Lower lobe of right lung (tissue), 2 donors: ENCODE results near the gene TK2. TPM values are rescaled to one million over a fixed set of nuclear protein-coding genes. Genes with fewer than 3 reads are reported as not detected.
"Not testable (repeated sequence)": the region's sequence is repeated elsewhere in the genome, so short reads cannot be mapped to it uniquely, and the experiment has no call there.

Experiments
- ATAC-seq, 2 donors: fragments of 200-7000 bp; cut with Tn5 transposase; one replicate each; pipeline ENCODE4 v1.9.1; 2020 to 2022; ENCODE audit warnings: mild to moderate bottlenecking in 2 of 2, moderate library complexity in 2 of 2
- DNase-seq: peaks from one replicate; pipeline ENCODE4 v3.0.0-alpha.2; 2020
- H3K27ac ChIP-seq: fragments of 200-600 bp; one replicate; pipeline ENCODE4 v1.8.0; 2022
- H3K27me3 ChIP-seq: fragments of 200-600 bp; one replicate; pipeline ENCODE4 v1.8.0; 2022; ENCODE audit warnings: low read depth
- H3K36me3 ChIP-seq: fragments of 200-600 bp; one replicate; pipeline ENCODE4 v1.8.0; 2022; ENCODE audit warnings: mild to moderate bottlenecking
- H3K4me1 ChIP-seq: fragments of 200-600 bp; one replicate; pipeline ENCODE4 v1.8.0; 2022
- H3K4me3 ChIP-seq: fragments of 200-600 bp; one replicate; pipeline ENCODE4 v1.8.0; 2022; ENCODE audit warnings: mild to moderate bottlenecking
- H3K9me3 ChIP-seq: fragments of 200-600 bp; one replicate; pipeline ENCODE4 v1.8.0; 2022
- CTCF ChIP-seq: fragments of 200-600 bp; IDR thresholded peaks from one replicate; pipeline ENCODE4 v1.8.0; 2022; ENCODE audit warnings: antibody characterized with exemption, mild to moderate bottlenecking
- intact Hi-C: fragments of 100-400 bp; cut with DNase I; formaldehyde crosslinking; loops from one replicate; pipeline ENCODE4 v1.11.0; 2022
- total RNA-seq: library from RNA; stranded (reverse); fragmentation: NEBNext Ultra II Directional; extraction: Animal tissue kit (Norgen Biotek cat#: 25700); gene quantifications from one replicate; pipeline ENCODE4 v1.2.1, GENCODE V29; 2021
- donor health status: DM: no; HTN: yes; CAD: no; lungs with severe emphysema.

TK2 gene
- total RNA-seq, 1 donor from 2014 or later, result 36.2 TPM

- ATAC-seq, result no peak
- Histone ChIP-seq H3K9me3 (no peaks in the 10 kb centered on the region), H3K4me3 (peak overlapping the region; percentile 39), H3K27ac (peak overlapping the region; percentile 98), H3K36me3 (peaks cover 6% of the 10 kb centered on the region), H3K4me1 (peaks cover 82% of the 10 kb centered on the region), H3K27me3 (no peaks in the 10 kb centered on the region)
- DNase-seq, result no peak
- intact Hi-C loops, result no loop called here
- TF ChIP-seq CTCF, result no peak
These were observed 32.2 kb downstream of the TK2 start for GRCh38 chr16:66517586-66518263.

- intact Hi-C loops, result no loop called here
- Histone ChIP-seq H3K4me1 (peaks cover 82% of the 10 kb centered on the region), H3K36me3 (peaks cover 6% of the 10 kb centered on the region), H3K4me3 (peak overlapping the region; percentile 39), H3K27ac (peak overlapping the region; percentile 98), H3K27me3 (no peaks in the 10 kb centered on the region), H3K9me3 (no peaks in the 10 kb centered on the region)
- ATAC-seq, result peak; percentile 96 to 97
- DNase-seq, result peak; percentile 96
- no peak for TF ChIP-seq CTCF
These were observed 32.9 kb downstream of the TK2 start for GRCh38 chr16:66516808-66517585.

- no peaks in the 10 kb centered on the region for H3K9me3 ChIP-seq
- intact Hi-C loops, result no loop called here
- peak overlapping the region; percentile 98 for H3K27ac ChIP-seq
- H3K36me3 ChIP-seq, result peaks cover 6% of the 10 kb centered on the region
- H3K4me3 ChIP-seq, result peak overlapping the region; percentile 22
- H3K27me3 ChIP-seq, result no peaks in the 10 kb centered on the region
- TF ChIP-seq CTCF, result no peak
- H3K4me1 ChIP-seq, result peaks cover 82% of the 10 kb centered on the region
- DNase-seq, result no peak
- ATAC-seq, result peak in 1 of 2 donors; percentile 69
These were observed 33.5 kb downstream of the TK2 start for GRCh38 chr16:66516509-66516807.

- peak; percentile 52 for TF ChIP-seq CTCF
- intact Hi-C loops, result no loop called here
- H3K4me1 ChIP-seq, result peaks cover 82% of the 10 kb centered on the region
- DNase-seq (no peak), ATAC-seq (peak; percentile 10 to 20)
- no peaks in the 10 kb centered on the region for H3K9me3 ChIP-seq
- no peaks in the 10 kb centered on the region for H3K27me3 ChIP-seq
- peaks cover 6% of the 10 kb centered on the region for H3K36me3 ChIP-seq
- peak overlapping the region; percentile 22 for H3K4me3 ChIP-seq
- peak overlapping the region; percentile 98 for H3K27ac ChIP-seq
These were observed 34.1 kb downstream of the TK2 start for GRCh38 chr16:66515596-66516508.

- Histone ChIP-seq H3K4me1 (peaks cover 82% of the 10 kb centered on the region), H3K27ac (peak overlapping the region; percentile 98), H3K36me3 (peaks cover 12% of the 10 kb centered on the region)
- H3K27me3 ChIP-seq, H3K4me3 ChIP-seq, DNase-seq, intact Hi-C loops, H3K9me3 ChIP-seq, ATAC-seq: not testable (repeated sequence)
These were observed 34.8 kb downstream of the TK2 start for GRCh38 chr16:66514980-66515595.

GRCh38 chr16:66514391-66514790 lies 35.5 kb downstream of the TK2 start:
- peaks cover 82% of the 10 kb centered on the region for H3K4me1 ChIP-seq

More at GRCh38 chr16:66514391-66514790, 35.5 kb downstream of the TK2 start:
- peaks cover 17% of the 10 kb centered on the region for H3K36me3 ChIP-seq
- H3K27ac ChIP-seq, intact Hi-C loops, H3K4me3 ChIP-seq, H3K9me3 ChIP-seq, ATAC-seq, DNase-seq, H3K27me3 ChIP-seq: not testable (repeated sequence)
